Ishikawa (cell line): Measurements from ENCODE around the gene DHX8.

ENCODE experiments used
- EP300 ChIP-seq: IDR thresholded peaks from 2 replicates; pipeline ENCODE4 v1.6.1; 2012; ENCODE audit warnings: borderline replicate concordance
- FOXM1 ChIP-seq: IDR thresholded peaks from 2 replicates; pipeline ENCODE4 v1.6.1; 2012; ENCODE audit warnings: low read depth, borderline replicate concordance
- MAX ChIP-seq: IDR thresholded peaks from 2 replicates; pipeline ENCODE4 v1.6.1; 2012
- NFIC ChIP-seq: IDR thresholded peaks from 2 replicates; pipeline ENCODE4 v1.6.1; 2012
- RAD21 ChIP-seq: IDR thresholded peaks from 2 replicates; pipeline ENCODE4 v1.6.1; 2012; ENCODE audit warnings: low read depth
- TAF1 ChIP-seq: IDR thresholded peaks from 2 replicates; pipeline ENCODE4 v1.6.1; 2012; ENCODE audit warnings: low read depth, mild to moderate bottlenecking
- TF ChIP-seq, protein P1 (sequence below): IDR thresholded peaks from 2 replicates; pipeline ENCODE4 v1.6.1; 2012; ENCODE audit warnings: low read depth, mild to moderate bottlenecking
- TF ChIP-seq, protein P2 (sequence below): IDR thresholded peaks from 2 replicates; pipeline ENCODE4 v1.6.1; 2012

GRCh38 chr17:43471585-43472160, 12.1 kb upstream of the DHX8 start:
- TF ChIP-seq, protein P1, sequence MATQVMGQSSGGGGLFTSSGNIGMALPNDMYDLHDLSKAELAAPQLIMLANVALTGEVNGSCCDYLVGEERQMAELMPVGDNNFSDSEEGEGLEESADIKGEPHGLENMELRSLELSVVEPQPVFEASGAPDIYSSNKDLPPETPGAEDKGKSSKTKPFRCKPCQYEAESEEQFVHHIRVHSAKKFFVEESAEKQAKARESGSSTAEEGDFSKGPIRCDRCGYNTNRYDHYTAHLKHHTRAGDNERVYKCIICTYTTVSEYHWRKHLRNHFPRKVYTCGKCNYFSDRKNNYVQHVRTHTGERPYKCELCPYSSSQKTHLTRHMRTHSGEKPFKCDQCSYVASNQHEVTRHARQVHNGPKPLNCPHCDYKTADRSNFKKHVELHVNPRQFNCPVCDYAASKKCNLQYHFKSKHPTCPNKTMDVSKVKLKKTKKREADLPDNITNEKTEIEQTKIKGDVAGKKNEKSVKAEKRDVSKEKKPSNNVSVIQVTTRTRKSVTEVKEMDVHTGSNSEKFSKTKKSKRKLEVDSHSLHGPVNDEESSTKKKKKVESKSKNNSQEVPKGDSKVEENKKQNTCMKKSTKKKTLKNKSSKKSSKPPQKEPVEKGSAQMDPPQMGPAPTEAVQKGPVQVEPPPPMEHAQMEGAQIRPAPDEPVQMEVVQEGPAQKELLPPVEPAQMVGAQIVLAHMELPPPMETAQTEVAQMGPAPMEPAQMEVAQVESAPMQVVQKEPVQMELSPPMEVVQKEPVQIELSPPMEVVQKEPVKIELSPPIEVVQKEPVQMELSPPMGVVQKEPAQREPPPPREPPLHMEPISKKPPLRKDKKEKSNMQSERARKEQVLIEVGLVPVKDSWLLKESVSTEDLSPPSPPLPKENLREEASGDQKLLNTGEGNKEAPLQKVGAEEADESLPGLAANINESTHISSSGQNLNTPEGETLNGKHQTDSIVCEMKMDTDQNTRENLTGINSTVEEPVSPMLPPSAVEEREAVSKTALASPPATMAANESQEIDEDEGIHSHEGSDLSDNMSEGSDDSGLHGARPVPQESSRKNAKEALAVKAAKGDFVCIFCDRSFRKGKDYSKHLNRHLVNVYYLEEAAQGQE, result no peak
- TF ChIP-seq TAF1 (no peak), MAX (no peak), EP300 (no peak), NFIC (no peak), FOXM1 (no peak), RAD21 (no peak)
- TF ChIP-seq, protein P2, sequence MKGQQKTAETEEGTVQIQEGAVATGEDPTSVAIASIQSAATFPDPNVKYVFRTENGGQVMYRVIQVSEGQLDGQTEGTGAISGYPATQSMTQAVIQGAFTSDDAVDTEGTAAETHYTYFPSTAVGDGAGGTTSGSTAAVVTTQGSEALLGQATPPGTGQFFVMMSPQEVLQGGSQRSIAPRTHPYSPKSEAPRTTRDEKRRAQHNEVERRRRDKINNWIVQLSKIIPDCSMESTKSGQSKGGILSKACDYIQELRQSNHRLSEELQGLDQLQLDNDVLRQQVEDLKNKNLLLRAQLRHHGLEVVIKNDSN, result no peak
